Fibroblast of mammary gland (primary cell): ENCODE measurements around the gene CIART.

ENCODE experiments used
- DNase-seq: peaks from one replicate; pipeline ENCODE4 v3.0.0-alpha.2; 2010; ENCODE audit warnings: low read depth
- H3K4me3 ChIP-seq: 2 replicates; pipeline ENCODE4 v1.5.1; 2011; ENCODE audit warnings: low read depth, mild to moderate bottlenecking, low read length, moderate library complexity; ENCODE audit not compliant: control insufficient read depth
- CTCF ChIP-seq: conservative IDR thresholded peaks from 2 replicates; pipeline ENCODE4 v1.5.1; 2011; ENCODE audit warnings: low read depth, low read length, inconsistent platforms; ENCODE audit not compliant: control insufficient read depth, insufficient read depth

Gene CIART

GRCh38 chr1:150262388-150263320 lies 19.7 kb upstream of the CIART start:
- no peak overlapping the region for H3K4me3 ChIP-seq
- no peak for DNase-seq
- TF ChIP-seq CTCF = no peak

GRCh38 chr1:150263549-150263948 lies 18.8 kb upstream of the CIART start:
- no peak for TF ChIP-seq CTCF
- H3K4me3 ChIP-seq = no peak overlapping the region

GRCh38 chr1:150267896-150268295 lies 14.5 kb upstream of the CIART start:
- TF ChIP-seq CTCF = no peak
- peak; percentile 14 for DNase-seq
- H3K4me3 ChIP-seq = peak overlapping the region; percentile 93

More at GRCh38 chr1:150263549-150263948, 18.8 kb upstream of the CIART start:
- no peak for DNase-seq

- DNase-seq = peak; percentile 44
- H3K4me3 ChIP-seq = peak overlapping the region; percentile 93
Measured at GRCh38 chr1:150268340-150268704, 14.0 kb upstream of the CIART start.

GRCh38 chr1:150268705-150269403 lies 13.5 kb upstream of the CIART start, which contains the start of gene APH1A:
Gene APH1A, minus strand, starts transcription at chr1:150269016. Its CDS starts 206 bp downstream, at chr1:150268810.
- no peak for TF ChIP-seq CTCF
- peak; percentile 96 for DNase-seq
- H3K4me3 ChIP-seq = peak within 1 kb of the TSS; percentile 93

More at GRCh38 chr1:150268340-150268704, 14.0 kb upstream of the CIART start:
- no peak for TF ChIP-seq CTCF

GRCh38 chr1:150269451-150269850 lies 12.9 kb upstream of the CIART start:
- DNase-seq = no peak
- peak overlapping the region; percentile 93 for H3K4me3 ChIP-seq
- no peak for TF ChIP-seq CTCF
